HCT116 (cell line): ENCODE measurements around the gene TAPBPL. TPM values are rescaled to one million over a fixed set of nuclear protein-coding genes. Genes with fewer than 3 reads are reported as not detected.

Experiments used
- ATAC-seq: fragments of 200-7000 bp; cut with Tn5 transposase; 2 replicates; pipeline ENCODE4 v1.9.1; 2020; ENCODE audit warnings: mild to moderate bottlenecking, moderate library complexity
- BruUV-seq: library from RNA; stranded (reverse); fragments of 400-500 nt; replicated peaks from 2 replicates; lab custom pipeline; 2021; lab: Mats Ljungman, UMichigan
- CTCF ChIA-PET: fragments of 300-600 bp; sonication (Branson Sonifier 250); formaldehyde crosslinking; loops from one replicate; lab custom pipeline; 2021; ENCODE audit warnings: antibody characterized with exemption; lab: Charles Lee
- POLR2A ChIA-PET: fragments of 300-600, 350-600 bp; sonication (Branson Sonifier 250); formaldehyde crosslinking; loops from one replicate; lab custom pipeline; 2021; ENCODE audit warnings: antibody characterized with exemption; lab: Charles Lee
- RAD21 ChIA-PET, 2 experiments: fragments of 300-600 bp; sonication (Branson Sonifier 250); formaldehyde crosslinking; loops; one replicate each; lab custom pipeline; 2023; ENCODE audit warnings: low total read pairs in 2 of 2; ENCODE audit not compliant: uncharacterized antibody in 2 of 2, unreplicated experiment in 2 of 2, low non-redundant PET in 1 of 2; lab: Charles Lee
- DNase-seq: peaks from one replicate; pipeline ENCODE4 v3.0.0-alpha.2; 2010; ENCODE audit warnings: low read depth, low spot score
- H2AFZ ChIP-seq: fragments of 200-600 bp; shearing (Covaris generic), sonication (generic); 2 replicates; pipeline ENCODE4 v1.6.1; 2017; ENCODE audit warnings: low read depth, mixed run types, mixed read lengths, antibody characterized with exemption, low read length; ENCODE audit not compliant: poor library complexity, severe bottlenecking
- H3K27ac ChIP-seq: 2 replicates; pipeline ENCODE4 v1.5.1; 2012; ENCODE audit warnings: low read depth, low read length
- H3K27me3 ChIP-seq: fragments of 200-600 bp; sonication (generic); 2 replicates; pipeline ENCODE4 v1.6.1; 2016; ENCODE audit warnings: mixed run types, low read length, mixed read lengths; ENCODE audit not compliant: insufficient read depth
- H3K36me3 ChIP-seq, 2 experiments: fragments of 200-500 bp in 1 of 2; fragments of 200-600 bp in 1 of 2; sonication (Bioruptor generic) in 1 of 2; sonication (generic) in 1 of 2; 2 replicates each; pipeline versions ENCODE4 v1.5.1 to v1.6.1; 2014 to 2016; ENCODE audit warnings: low read length in 2 of 2, inconsistent platforms in 1 of 2, mixed read lengths in 1 of 2, mixed run types in 1 of 2; ENCODE audit not compliant: insufficient read depth in 2 of 2, control insufficient read depth in 1 of 2
- H3K4me1 ChIP-seq, 2 experiments: fragments of 200-600 bp in 1 of 2; sonication (generic) in 1 of 2; 2 replicates each; pipeline versions ENCODE4 v1.5.1 to v1.6.1; 2012 to 2017; ENCODE audit warnings: low read length in 2 of 2, inconsistent platforms in 1 of 2, mild to moderate bottlenecking in 1 of 2, mixed read lengths in 1 of 2, mixed run types in 1 of 2, moderate library complexity in 1 of 2; ENCODE audit not compliant: insufficient read depth in 2 of 2, control insufficient read depth in 1 of 2
- H3K4me2 ChIP-seq: fragments of 200-600 bp; sonication (generic); 2 replicates; pipeline ENCODE4 v1.6.1; 2017; ENCODE audit warnings: mixed run types, low read length, mixed read lengths
- H3K4me3 ChIP-seq, 2 experiments: fragments of 200-600 bp in 1 of 2; sonication (generic) in 1 of 2; replicated peaks in 1 of 2; 2 replicates each; pipeline ENCODE4 v1.5.1; 2011 to 2016; ENCODE audit warnings: low read length in 2 of 2, control low read depth in 1 of 2, low read depth in 1 of 2, mild to moderate bottlenecking in 1 of 2, mixed read lengths in 1 of 2, mixed run types in 1 of 2
- H3K79me2 ChIP-seq: fragments of 200-600 bp; sonication (generic); 2 replicates; pipeline ENCODE4 v1.6.1; 2017; ENCODE audit warnings: mild to moderate bottlenecking, mixed run types, low read length, moderate library complexity, mixed read lengths; ENCODE audit not compliant: insufficient read depth
- H3K9ac ChIP-seq: fragments of 200-600 bp; sonication (generic); 2 replicates; pipeline ENCODE4 v1.6.1; 2016; ENCODE audit warnings: low read length, mixed read lengths
- H3K9me2 ChIP-seq: fragments of 200-600 bp; sonication (generic), shearing (Covaris generic); 2 replicates; pipeline ENCODE4 v1.6.1; 2017; ENCODE audit warnings: mixed run types, mild to moderate bottlenecking, moderate library complexity; ENCODE audit not compliant: insufficient read depth
- H3K9me3 ChIP-seq, 2 experiments: fragments of 200-500 bp in 1 of 2; fragments of 200-600 bp in 1 of 2; sonication (Bioruptor generic) in 1 of 2; sonication (generic) in 1 of 2; 2 replicates each; pipeline ENCODE4 v1.6.1; 2014 to 2017; ENCODE audit warnings: low read length in 2 of 2, mixed read lengths in 2 of 2, inconsistent platforms in 1 of 2, low read depth in 1 of 2, mild to moderate bottlenecking in 1 of 2, mixed run types in 1 of 2, moderate library complexity in 1 of 2; ENCODE audit not compliant: control insufficient read depth in 1 of 2, insufficient read depth in 1 of 2
- H4K20me1 ChIP-seq: fragments of 200-600 bp; sonication (generic), shearing (Covaris generic); 2 replicates; pipeline ENCODE4 v1.6.1; 2017; ENCODE audit warnings: mixed run types, mild to moderate bottlenecking, moderate library complexity; ENCODE audit not compliant: insufficient read depth
- ATF3 ChIP-seq: IDR thresholded peaks from 2 replicates; pipeline ENCODE4 v1.6.1; 2012
- CBX3 ChIP-seq: IDR thresholded peaks from 2 replicates; pipeline ENCODE4 v1.6.1; 2012; ENCODE audit warnings: low read depth
- CEBPB ChIP-seq: IDR thresholded peaks from 2 replicates; pipeline ENCODE4 v1.6.1; 2012; ENCODE audit warnings: low read depth
- EGR1 ChIP-seq: IDR thresholded peaks from 2 replicates; pipeline ENCODE4 v1.6.1; 2012; ENCODE audit warnings: low read depth
- EZH2 ChIP-seq: fragments of 200-600 bp; sonication (generic); IDR thresholded peaks from 2 replicates; pipeline ENCODE4 v1.6.1; 2017; ENCODE audit warnings: antibody characterized with exemption, mixed run types
- FOSL1 ChIP-seq: IDR thresholded peaks from 2 replicates; pipeline ENCODE4 v1.6.1; 2012; ENCODE audit warnings: low read depth
- POLR2A ChIP-seq: IDR thresholded peaks from 2 replicates; pipeline ENCODE4 v1.7.0; 2011; ENCODE audit warnings: borderline replicate concordance; ENCODE audit not compliant: insufficient read depth, insufficient read length; ENCODE audit errors: extremely low read depth
- SIN3A ChIP-seq: IDR thresholded peaks from 2 replicates; pipeline ENCODE4 v1.6.1; 2012; ENCODE audit warnings: low read depth
- SP1 ChIP-seq: IDR thresholded peaks from 2 replicates; pipeline ENCODE4 v1.6.1; 2012; ENCODE audit warnings: low read depth
- SRF ChIP-seq: IDR thresholded peaks from 2 replicates; pipeline ENCODE4 v1.6.1; 2012; ENCODE audit warnings: low read depth
- YY1 ChIP-seq: IDR thresholded peaks from 2 replicates; pipeline ENCODE4 v1.6.1; 2011; ENCODE audit warnings: low read length, low read depth, moderate library complexity, mild to moderate bottlenecking; ENCODE audit not compliant: insufficient replicate concordance; ENCODE audit errors: extremely low read depth
- ZFX ChIP-seq: fragments of 450-650 bp; IDR thresholded peaks from 2 replicates; pipeline ENCODE4 v1.6.1; 2017
- intact Hi-C: fragments of 100-400 bp; cut with micrococcal nuclease; formaldehyde crosslinking; loops from 2 replicates; pipeline ENCODE4 v1.10.0; 2022
- total RNA-seq: library from RNA; stranded (reverse); gene quantifications from one replicate; pipeline ENCODE4 v1.2.1, GENCODE V29; 2021; ENCODE audit not compliant: unreplicated experiment
- TF ChIP-seq, protein P1 (sequence below): IDR thresholded peaks from 2 replicates; pipeline ENCODE4 v1.6.1; 2012
- TF ChIP-seq, protein P2 (sequence below): IDR thresholded peaks from 2 replicates; pipeline ENCODE4 v1.6.1; 2011; ENCODE audit warnings: mild to moderate bottlenecking, low read length, moderate library complexity; ENCODE audit not compliant: insufficient replicate concordance; ENCODE audit errors: extremely low read depth
- TF ChIP-seq, protein P3 (sequence below): IDR thresholded peaks from 2 replicates; pipeline ENCODE4 v1.6.1; 2012; ENCODE audit warnings: low read depth

Gene TAPBPL
- total RNA-seq, 1 experiment from 2014 or later: 0.54 TPM

GRCh38 chr12:6435961-6436715 lies 15.7 kb upstream of the TAPBPL start:
- BruUV-seq: no TSS peak
- no peaks in the 10 kb centered on the region for H3K36me3 ChIP-seq
- H3K79me2 ChIP-seq: no peaks in the 10 kb centered on the region
- CTCF ChIA-PET: no interaction called here
- intact Hi-C loops: no loop called here
- POLR2A ChIA-PET: no interaction called here
- ATAC-seq (no peak), DNase-seq (no peak)
- H4K20me1 ChIP-seq: no peaks in the 10 kb centered on the region
- H3K4me3 ChIP-seq: no peak overlapping the region
- no peak overlapping the region for H3K4me2 ChIP-seq
- no peak overlapping the region for H2AFZ ChIP-seq
- H3K27ac ChIP-seq: no peak overlapping the region
- no peak overlapping the region for H3K9ac ChIP-seq
- no peaks in the 10 kb centered on the region for H3K9me2 ChIP-seq
- RAD21 ChIA-PET: no interaction called here
- H3K27me3 ChIP-seq: no peaks in the 10 kb centered on the region
- TF ChIP-seq FOSL1: no peak
- no peak for TF ChIP-seq SIN3A
- TF ChIP-seq SRF: no peak
- TF ChIP-seq EGR1: no peak
- TF ChIP-seq CBX3: no peak
- no peak for TF ChIP-seq ATF3
- no peak for TF ChIP-seq EZH2
- no peak for TF ChIP-seq CEBPB
- TF ChIP-seq, all 23 proteins: peak for 0
- Histone ChIP-seq H3K9me3 (no peaks in the 10 kb centered on the region), H3K4me1 (peaks cover 6 to 8% of the 10 kb centered on the region in 2 experiments)

GRCh38 chr12:6437586-6437985 lies 14.3 kb upstream of the TAPBPL start:
- ChIA-PET POLR2A (interaction anchor here (1.8 kb wide), 1 partner anchor 33 kb away, joined by 5 read pairs; the partner anchor contains the start of gene VAMP1), RAD21 (no interaction called here), CTCF (no interaction called here)
- ATAC-seq (no peak), DNase-seq (no peak)
- BruUV-seq: no TSS peak
- Histone ChIP-seq H2AFZ (no peak overlapping the region), H3K79me2 (no peaks in the 10 kb centered on the region), H3K27ac (no peak overlapping the region), H3K4me1 (no peaks in the 10 kb centered on the region), H4K20me1 (no peaks in the 10 kb centered on the region), H3K9ac (no peak overlapping the region), H3K9me2 (no peaks in the 10 kb centered on the region), H3K27me3 (no peaks in the 10 kb centered on the region), H3K9me3 (no peaks in the 10 kb centered on the region), H3K4me2 (no peak overlapping the region), H3K4me3 (no peak overlapping the region), H3K36me3 (no peaks in the 10 kb centered on the region)
- intact Hi-C loops: no loop called here
- no peak for TF ChIP-seq SIN3A
- TF ChIP-seq, protein P1, sequence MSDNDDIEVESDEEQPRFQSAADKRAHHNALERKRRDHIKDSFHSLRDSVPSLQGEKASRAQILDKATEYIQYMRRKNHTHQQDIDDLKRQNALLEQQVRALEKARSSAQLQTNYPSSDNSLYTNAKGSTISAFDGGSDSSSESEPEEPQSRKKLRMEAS: no peak
- TF ChIP-seq SP1: no peak
- TF ChIP-seq, protein P2, sequence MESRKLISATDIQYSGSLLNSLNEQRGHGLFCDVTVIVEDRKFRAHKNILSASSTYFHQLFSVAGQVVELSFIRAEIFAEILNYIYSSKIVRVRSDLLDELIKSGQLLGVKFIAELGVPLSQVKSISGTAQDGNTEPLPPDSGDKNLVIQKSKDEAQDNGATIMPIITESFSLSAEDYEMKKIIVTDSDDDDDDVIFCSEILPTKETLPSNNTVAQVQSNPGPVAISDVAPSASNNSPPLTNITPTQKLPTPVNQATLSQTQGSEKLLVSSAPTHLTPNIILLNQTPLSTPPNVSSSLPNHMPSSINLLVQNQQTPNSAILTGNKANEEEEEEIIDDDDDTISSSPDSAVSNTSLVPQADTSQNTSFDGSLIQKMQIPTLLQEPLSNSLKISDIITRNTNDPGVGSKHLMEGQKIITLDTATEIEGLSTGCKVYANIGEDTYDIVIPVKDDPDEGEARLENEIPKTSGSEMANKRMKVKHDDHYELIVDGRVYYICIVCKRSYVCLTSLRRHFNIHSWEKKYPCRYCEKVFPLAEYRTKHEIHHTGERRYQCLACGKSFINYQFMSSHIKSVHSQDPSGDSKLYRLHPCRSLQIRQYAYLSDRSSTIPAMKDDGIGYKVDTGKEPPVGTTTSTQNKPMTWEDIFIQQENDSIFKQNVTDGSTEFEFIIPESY: no peak
- TF ChIP-seq YY1: no peak
- TF ChIP-seq EZH2: no peak
- TF ChIP-seq ZFX: no peak
- TF ChIP-seq, protein P3, sequence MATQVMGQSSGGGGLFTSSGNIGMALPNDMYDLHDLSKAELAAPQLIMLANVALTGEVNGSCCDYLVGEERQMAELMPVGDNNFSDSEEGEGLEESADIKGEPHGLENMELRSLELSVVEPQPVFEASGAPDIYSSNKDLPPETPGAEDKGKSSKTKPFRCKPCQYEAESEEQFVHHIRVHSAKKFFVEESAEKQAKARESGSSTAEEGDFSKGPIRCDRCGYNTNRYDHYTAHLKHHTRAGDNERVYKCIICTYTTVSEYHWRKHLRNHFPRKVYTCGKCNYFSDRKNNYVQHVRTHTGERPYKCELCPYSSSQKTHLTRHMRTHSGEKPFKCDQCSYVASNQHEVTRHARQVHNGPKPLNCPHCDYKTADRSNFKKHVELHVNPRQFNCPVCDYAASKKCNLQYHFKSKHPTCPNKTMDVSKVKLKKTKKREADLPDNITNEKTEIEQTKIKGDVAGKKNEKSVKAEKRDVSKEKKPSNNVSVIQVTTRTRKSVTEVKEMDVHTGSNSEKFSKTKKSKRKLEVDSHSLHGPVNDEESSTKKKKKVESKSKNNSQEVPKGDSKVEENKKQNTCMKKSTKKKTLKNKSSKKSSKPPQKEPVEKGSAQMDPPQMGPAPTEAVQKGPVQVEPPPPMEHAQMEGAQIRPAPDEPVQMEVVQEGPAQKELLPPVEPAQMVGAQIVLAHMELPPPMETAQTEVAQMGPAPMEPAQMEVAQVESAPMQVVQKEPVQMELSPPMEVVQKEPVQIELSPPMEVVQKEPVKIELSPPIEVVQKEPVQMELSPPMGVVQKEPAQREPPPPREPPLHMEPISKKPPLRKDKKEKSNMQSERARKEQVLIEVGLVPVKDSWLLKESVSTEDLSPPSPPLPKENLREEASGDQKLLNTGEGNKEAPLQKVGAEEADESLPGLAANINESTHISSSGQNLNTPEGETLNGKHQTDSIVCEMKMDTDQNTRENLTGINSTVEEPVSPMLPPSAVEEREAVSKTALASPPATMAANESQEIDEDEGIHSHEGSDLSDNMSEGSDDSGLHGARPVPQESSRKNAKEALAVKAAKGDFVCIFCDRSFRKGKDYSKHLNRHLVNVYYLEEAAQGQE: no peak
- no peak for TF ChIP-seq SRF
- no peak for TF ChIP-seq POLR2A
